C4-2B (cell line): ENCODE measurements around the gene GSTO1.

Experiments used
- H3K27ac ChIP-seq: fragments of 450-650 bp; 2 replicates; pipeline ENCODE4 v1.5.1; 2017
- CTCF ChIP-seq: fragments of 450-650 bp; conservative IDR thresholded peaks from 2 replicates; pipeline ENCODE4 v1.5.1; 2017; ENCODE audit warnings: mild to moderate bottlenecking
- ZFX ChIP-seq: fragments of 450-650 bp; IDR thresholded peaks from 2 replicates; pipeline ENCODE4 v1.6.1; 2017

GSTO1 gene

GRCh38 chr10:104300002-104300735, 45.5 kb downstream of the GSTO1 start:
- H3K27ac ChIP-seq, result peak overlapping the region; percentile 7; the same call in 1 of the 2 replicates
- TF ChIP-seq CTCF, result no peak
- TF ChIP-seq ZFX, result no peak

- peak overlapping the region; percentile 7; the same call in 1 of the 2 replicates for H3K27ac ChIP-seq
- TF ChIP-seq ZFX, result no peak
- peak; percentile 23 for TF ChIP-seq CTCF
Measured at GRCh38 chr10:104300736-104301292, 46.1 kb downstream of the GSTO1 start.

- no peak overlapping the region for H3K27ac ChIP-seq
Measured at GRCh38 chr10:104301907-104302690, 47.4 kb downstream of the GSTO1 start.

GRCh38 chr10:104303594-104304355, 49.1 kb downstream of the GSTO1 start:
- TF ChIP-seq ZFX (no peak), CTCF (no peak)
- H3K27ac ChIP-seq, result peak overlapping the region; percentile 85; the same call in 1 of the 2 replicates

More at GRCh38 chr10:104301907-104302690, 47.4 kb downstream of the GSTO1 start:
- TF ChIP-seq CTCF (no peak), ZFX (no peak)

GRCh38 chr10:104304356-104304745, 49.7 kb downstream of the GSTO1 start:
- peak overlapping the region; percentile 85; the same call in 1 of the 2 replicates for H3K27ac ChIP-seq
- TF ChIP-seq ZFX (no peak), CTCF (no peak)

- H3K27ac ChIP-seq, result peak overlapping the region; percentile 85; the same call in 1 of the 2 replicates
- TF ChIP-seq ZFX (no peak), CTCF (no peak)
Measured at GRCh38 chr10:104304927-104305326, 50.2 kb downstream of the GSTO1 start.
